ENCODE measurements around the gene INSL3. TPM values are rescaled to one million over a fixed set of nuclear protein-coding genes. Genes with fewer than 3 reads are reported as not detected.

The INSL3 gene
- total and polyA plus RNA-seq, 2 of the 13 experiments (the other 11 are each of a cell fraction or from before 2014, with no cell fraction given), result 0.30 TPM; not detected in 1

- TF ChIP-seq ZBTB40 (IDR thresholded peaks at IDR 0.05) (no peak), ZBTB40 (CRISPR knock-in tag; IDR thresholded peaks at IDR 0.05) (no peak), KAT8 (CRISPR knock-in tag; IDR thresholded peaks at IDR 0.05) (0 out of 2 replicates have a peak, but pooled peaks have one; percentile 35), ZBTB37 (CRISPR knock-in tag; IDR thresholded peaks at IDR 0.05) (no peak), HMG20B (CRISPR knock-in tag; conservative IDR thresholded peaks at IDR 0.05) (no peak), ZNF503 (CRISPR knock-in tag; IDR thresholded peaks at IDR 0.05) (no peak), HNF1A (IDR thresholded peaks at IDR 0.05; ENCODE audit: low read depth) (no peak), HNF1A (CRISPR knock-in tag; IDR thresholded peaks at IDR 0.05; ENCODE audit: borderline replicate concordance) (no peak), ZNF30 (CRISPR knock-in tag; IDR thresholded peaks at IDR 0.05) (no peak)
Measured at GRCh38 chr19:17855280-17856152, 34.2 kb upstream of the INSL3 start (continued).
